Mesenchymal stem cell (in vitro differentiated cells and primary cell): Measurements from ENCODE around the gene DNAJC22.

Experiments used
- DNase-seq: peaks from one replicate; pipeline ENCODE4 v3.0.0-alpha.2; 2013
- H2AFZ ChIP-seq: one replicate; pipeline ENCODE4 v1.6.1; 2013; ENCODE audit warnings: low read depth, mild to moderate bottlenecking, control low read depth, inconsistent platforms, low read length, moderate library complexity
- H2AK5ac ChIP-seq: 2 replicates; pipeline ENCODE4 v1.6.1; 2013; ENCODE audit warnings: low read length, moderate library complexity, mild to moderate bottlenecking, inconsistent platforms; ENCODE audit not compliant: severe bottlenecking
- H2BK120ac ChIP-seq: one replicate; pipeline ENCODE4 v1.6.1; 2013; ENCODE audit warnings: low read depth, mild to moderate bottlenecking, inconsistent platforms, low read length, moderate library complexity
- H2BK12ac ChIP-seq, 2 experiments: one replicate each; pipeline ENCODE4 v1.6.1; 2013; ENCODE audit warnings: inconsistent platforms in 2 of 2, low read length in 2 of 2, mild to moderate bottlenecking in 2 of 2, moderate library complexity in 2 of 2, control low read depth in 1 of 2
- H2BK15ac ChIP-seq: one replicate; pipeline ENCODE4 v1.6.1; 2013; ENCODE audit warnings: mild to moderate bottlenecking, low read depth, inconsistent platforms; ENCODE audit not compliant: poor library complexity, severe bottlenecking
- H2BK5ac ChIP-seq: 2 replicates; pipeline ENCODE4 v1.6.1; 2013; ENCODE audit warnings: low read depth, mild to moderate bottlenecking, low read length, control low read depth, inconsistent platforms; ENCODE audit not compliant: poor library complexity, severe bottlenecking
- H3K14ac ChIP-seq, 2 experiments: one replicate each; pipeline ENCODE4 v1.6.1; 2013; ENCODE audit warnings: inconsistent platforms in 2 of 2, low read length in 2 of 2, control low read depth in 1 of 2, mild to moderate bottlenecking in 1 of 2, moderate library complexity in 1 of 2
- H3K18ac ChIP-seq, 2 experiments: one replicate each; pipeline ENCODE4 v1.6.1; 2013; ENCODE audit warnings: inconsistent platforms in 2 of 2, low read length in 2 of 2, control low read depth in 1 of 2, low read depth in 1 of 2, mild to moderate bottlenecking in 1 of 2
- H3K23ac ChIP-seq, 2 experiments: one replicate each; pipeline ENCODE4 v1.6.1; 2013; ENCODE audit warnings: inconsistent platforms in 2 of 2, low read length in 2 of 2, mild to moderate bottlenecking in 2 of 2, moderate library complexity in 2 of 2, control low read depth in 1 of 2
- H3K27ac ChIP-seq: 2 replicates; pipeline ENCODE4 v1.5.1; 2013; ENCODE audit warnings: mild to moderate bottlenecking, moderate library complexity, low read length, control low read depth, inconsistent platforms; ENCODE audit not compliant: poor library complexity, severe bottlenecking
- H3K27me3 ChIP-seq, 2 experiments: 2 replicates each; pipeline versions ENCODE4 v1.6.1 to v1.7.0; 2013; ENCODE audit warnings: low read length in 2 of 2, mild to moderate bottlenecking in 2 of 2, moderate library complexity in 2 of 2, control low read depth in 1 of 2, inconsistent platforms in 1 of 2; ENCODE audit not compliant: control insufficient read depth in 1 of 2, insufficient read depth in 1 of 2
- H3K36me3 ChIP-seq, 2 experiments: 2 replicates each; pipeline versions ENCODE4 v1.6.1 to v1.7.0; 2013; ENCODE audit warnings: low read length in 2 of 2, control low read depth in 1 of 2, inconsistent platforms in 1 of 2, low read depth in 1 of 2, mild to moderate bottlenecking in 1 of 2; ENCODE audit not compliant: insufficient read depth in 2 of 2, control insufficient read depth in 1 of 2
- H3K4ac ChIP-seq, 2 experiments: one replicate each; pipeline ENCODE4 v1.6.1; 2013; ENCODE audit warnings: inconsistent platforms in 2 of 2, low read length in 2 of 2, mild to moderate bottlenecking in 2 of 2, moderate library complexity in 2 of 2, control low read depth in 1 of 2, low read depth in 1 of 2
- H3K4me1 ChIP-seq: 2 replicates; pipeline ENCODE4 v1.6.1; 2013; ENCODE audit warnings: low read depth, low read length, control low read depth; ENCODE audit not compliant: control insufficient read depth, insufficient read depth
- H3K4me2 ChIP-seq: 2 replicates; pipeline ENCODE4 v1.6.1; 2013; ENCODE audit warnings: low read length, mild to moderate bottlenecking, inconsistent platforms; ENCODE audit not compliant: poor library complexity, severe bottlenecking
- H3K4me3 ChIP-seq, 2 experiments: 2 replicates each; pipeline versions ENCODE4 v1.5.1 to v1.7.0; 2013; ENCODE audit warnings: low read length in 2 of 2, mild to moderate bottlenecking in 2 of 2, control low read depth in 1 of 2, low read depth in 1 of 2; ENCODE audit not compliant: insufficient read depth in 1 of 2
- H3K79me1 ChIP-seq: replicated peaks from 2 replicates; pipeline ENCODE4 v1.6.1; 2013; ENCODE audit warnings: mild to moderate bottlenecking, control low read depth, low read length, inconsistent platforms; ENCODE audit not compliant: poor library complexity, severe bottlenecking
- H3K9ac ChIP-seq: 2 replicates; pipeline ENCODE4 v1.7.0; 2013; ENCODE audit warnings: mild to moderate bottlenecking, low read length, moderate library complexity
- H3K9me3 ChIP-seq: 2 replicates; pipeline ENCODE4 v1.7.0; 2013; ENCODE audit warnings: mild to moderate bottlenecking, low read length; ENCODE audit not compliant: control insufficient read depth
- H4K8ac ChIP-seq: one replicate; pipeline ENCODE4 v1.6.1; 2013; ENCODE audit warnings: inconsistent platforms, mild to moderate bottlenecking, low read length, moderate library complexity
- H4K91ac ChIP-seq: one replicate; pipeline ENCODE4 v1.6.1; 2013; ENCODE audit warnings: mild to moderate bottlenecking, low read length, inconsistent platforms
- WGBS: methylation state at CpG from one replicate; pipeline ENCODE4 v1.1.7; 2013; ENCODE audit warnings: mixed read lengths; 5-methylcytosine and 5-hydroxymethylcytosine counted together

The DNAJC22 gene

DNA sequence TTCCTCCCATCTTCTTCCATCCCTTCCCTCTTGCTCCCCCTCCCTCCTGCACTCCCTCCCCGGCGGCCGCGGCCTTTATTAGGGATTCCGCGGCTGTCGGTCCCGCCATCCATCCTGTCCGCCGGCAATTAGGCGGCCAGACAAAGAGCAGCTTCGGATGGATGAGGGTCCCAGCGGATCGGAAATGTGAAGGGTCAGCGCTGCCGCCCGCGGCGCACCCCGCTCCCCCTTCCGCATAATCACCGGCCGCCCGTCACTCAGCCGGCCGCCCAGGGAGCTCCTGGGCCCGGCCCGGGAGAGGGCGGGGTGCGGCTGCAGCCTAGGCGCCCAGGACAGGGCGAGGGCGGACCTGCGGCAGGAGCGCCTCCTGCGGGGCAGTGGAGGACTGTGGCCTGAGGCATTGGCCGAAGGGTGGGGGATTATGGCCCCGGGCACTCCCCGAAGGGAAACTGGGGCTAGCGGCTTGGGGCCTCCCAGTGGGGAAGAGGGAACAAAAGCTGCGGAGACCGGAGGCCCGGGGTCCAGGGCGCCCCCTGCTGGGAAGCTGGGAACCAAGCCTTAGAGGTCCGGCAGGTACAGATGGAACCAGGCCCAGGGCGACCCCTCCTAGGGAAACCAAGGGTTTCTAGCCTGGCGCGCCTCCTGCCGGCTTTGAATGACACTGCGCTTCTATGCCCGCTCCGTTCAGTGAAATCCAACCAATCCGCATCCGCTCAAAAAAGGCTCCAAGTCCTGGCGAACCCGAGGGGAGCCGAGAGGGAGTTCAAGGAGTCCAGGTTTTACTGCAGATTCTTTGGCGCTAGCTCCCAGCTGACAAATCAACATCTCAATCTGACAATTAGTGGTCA is 4.4 kb upstream of the DNAJC22 start:
- Histone ChIP-seq H3K4me1 (peaks cover 55% of the 10 kb centered on the region), H3K4me3 (peak overlapping the region; percentile 43 to 50), H2BK12ac (peak overlapping the region in 1 of 2 experiments; percentile 19), H3K4me2 (peak overlapping the region; percentile 63), H3K27me3 (peaks cover 95 to 96% of the 10 kb centered on the region in 2 experiments), H2BK5ac (no peak overlapping the region), H2BK15ac (no peak overlapping the region), H3K23ac (peak overlapping the region in 1 of 2 experiments; percentile 73), H2AFZ (peak overlapping the region; percentile 49), H3K36me3 (no peaks in the 10 kb centered on the region), H2BK120ac (no peak overlapping the region), H3K14ac (peak overlapping the region in 1 of 2 experiments; percentile 49), H3K9me3 (no peaks in the 10 kb centered on the region), H3K4ac (no peak overlapping the region), H2AK5ac (no peak overlapping the region), H3K9ac (no peak overlapping the region), H4K8ac (no peak overlapping the region), H3K79me1 (no peaks in the 10 kb centered on the region), H4K91ac (no peak overlapping the region), H3K18ac (no peak overlapping the region), H3K27ac (no peak overlapping the region)
- under 1% methylated on average over 47 of the region's 58 CpGs for WGBS
- peak; percentile 75 for DNase-seq

DNA sequence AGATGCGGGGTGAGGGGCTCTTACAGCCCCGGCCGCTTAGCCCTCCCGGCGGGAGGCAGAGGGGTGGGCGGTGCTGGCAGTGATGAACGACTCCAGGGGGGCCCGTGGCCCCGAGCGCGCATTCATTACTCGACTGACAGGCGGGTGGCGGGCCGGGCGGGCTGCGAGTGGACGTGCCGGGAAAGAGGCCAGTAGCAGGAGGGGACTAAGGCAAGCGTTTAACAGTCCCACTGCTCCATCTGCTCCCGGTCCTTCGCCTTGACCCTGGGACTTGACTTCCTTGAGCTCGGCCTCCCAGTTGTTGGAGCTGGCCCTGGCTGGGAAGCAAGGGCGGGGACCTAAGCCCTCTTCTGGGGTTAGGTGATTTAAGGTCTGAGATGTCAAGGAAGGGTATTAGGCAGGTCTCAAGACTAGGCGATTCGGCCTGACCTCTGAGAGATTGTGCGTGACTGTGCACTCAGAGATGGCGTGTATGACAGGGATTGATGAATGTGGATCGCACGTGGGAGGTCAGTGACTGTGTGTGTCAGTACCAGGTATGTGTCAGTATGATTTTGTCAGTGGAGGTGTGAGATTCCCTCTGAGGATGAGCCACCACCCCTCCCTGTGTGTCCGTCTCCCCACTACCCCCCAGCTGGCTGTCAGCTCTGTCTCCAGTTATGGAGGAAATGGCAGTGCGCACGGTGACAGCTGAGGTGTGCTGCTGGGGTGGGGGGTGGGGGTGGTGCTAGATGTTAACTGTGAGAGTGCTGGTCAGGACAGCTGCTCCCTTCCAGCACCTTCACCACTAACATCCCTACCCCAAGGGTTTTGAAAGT is 3.6 kb upstream of the DNAJC22 start:
- Histone ChIP-seq H3K4ac (no peak overlapping the region), H2BK5ac (no peak overlapping the region), H3K27me3 (peaks cover 90 to 95% of the 10 kb centered on the region in 2 experiments), H3K9me3 (no peaks in the 10 kb centered on the region), H3K36me3 (no peaks in the 10 kb centered on the region), H4K91ac (no peak overlapping the region), H3K79me1 (no peaks in the 10 kb centered on the region), H3K14ac (peak overlapping the region in 1 of 2 experiments; percentile 59), H3K4me1 (peaks cover 59% of the 10 kb centered on the region), H4K8ac (no peak overlapping the region), H3K4me2 (peak overlapping the region; percentile 30), H3K27ac (no peak overlapping the region), H2AFZ (no peak overlapping the region), H2BK120ac (no peak overlapping the region), H2AK5ac (no peak overlapping the region), H3K9ac (no peak overlapping the region), H2BK12ac (no peak overlapping the region), H3K4me3 (peak overlapping the region; percentile 4 to 50), H3K23ac (peak overlapping the region in 1 of 2 experiments; percentile 16), H3K18ac (no peak overlapping the region), H2BK15ac (no peak overlapping the region)
- DNase-seq = no peak
- 1% methylated on average over 28 of the region's 33 CpGs for WGBS

DNA sequence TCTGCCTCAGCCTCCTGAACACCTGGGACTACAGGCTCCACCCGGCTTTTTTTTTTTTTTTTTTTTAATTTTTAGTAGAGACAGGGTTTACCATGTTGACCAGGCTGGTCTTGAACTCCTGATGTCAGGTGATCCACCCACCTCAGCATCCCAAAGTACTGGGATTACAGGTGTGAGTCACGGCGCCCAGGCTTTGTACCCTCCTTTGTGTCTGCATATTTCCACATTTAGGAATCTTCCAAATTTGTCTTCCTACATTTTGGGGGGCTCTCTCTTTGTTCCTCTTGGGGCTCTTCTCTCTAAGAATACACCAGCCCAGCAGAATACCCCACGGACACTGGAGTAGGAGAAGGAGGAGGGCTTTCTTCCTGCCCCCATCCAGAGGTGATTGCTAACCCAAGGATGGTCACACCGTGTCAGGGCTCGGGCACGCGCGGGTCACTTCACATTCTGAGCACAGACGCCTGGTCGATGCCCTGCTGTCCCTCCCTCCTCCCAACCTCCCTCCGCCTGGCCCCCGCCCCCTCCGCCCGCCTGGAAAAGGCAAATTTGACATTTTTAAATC is 2.1 kb upstream of the DNAJC22 start:
- H2BK120ac ChIP-seq = no peak overlapping the region
- WGBS = 3% methylated on average over 14 of the region's 15 CpGs

More for the DNA sequence above, 2.1 kb upstream of the DNAJC22 start:
- Histone ChIP-seq H2BK15ac (peak overlapping the region; percentile 70), H3K27ac (no peak overlapping the region), H3K4ac (no peak overlapping the region), H2AFZ (no peak overlapping the region), H3K4me1 (peaks cover 59% of the 10 kb centered on the region), H2BK12ac (no peak overlapping the region), H3K36me3 (peaks cover 0 to 6% of the 10 kb centered on the region in 2 experiments), H3K4me3 (no peak overlapping the region), H2AK5ac (no peak overlapping the region), H3K79me1 (no peaks in the 10 kb centered on the region), H4K91ac (no peak overlapping the region), H3K18ac (no peak overlapping the region), H2BK5ac (no peak overlapping the region), H3K9ac (no peak overlapping the region), H3K27me3 (peaks cover 81 to 95% of the 10 kb centered on the region in 2 experiments), H3K4me2 (peak overlapping the region; percentile 94), H3K9me3 (no peaks in the 10 kb centered on the region), H3K23ac (no peak overlapping the region), H4K8ac (no peak overlapping the region), H3K14ac (no peak overlapping the region)
- no peak for DNase-seq
